GM21515 (cell line): ENCODE data around the gene KCNK10.
"Not testable (repeated sequence)": the region's sequence is repeated elsewhere in the genome, so short reads cannot be mapped to it uniquely, and the experiment has no call there.

Source experiments
- ATAC-seq: cut with Tn5 transposase; IDR thresholded peaks from one replicate; pipeline ENCODE4 v1.9.1; 2021; ENCODE audit not compliant: unreplicated experiment

KCNK10 gene

GRCh38 chr14:88271205-88271604, 51.9 kb downstream of the KCNK10 start:
- ATAC-seq = no peak

- ATAC-seq = no peak
These were observed 52.3 kb downstream of the KCNK10 start for GRCh38 chr14:88270776-88271175.

- ATAC-seq = no peak
These were observed 53.2 kb downstream of the KCNK10 start for GRCh38 chr14:88269806-88270420.

- ATAC-seq = no peak
These were observed 56.6 kb downstream of the KCNK10 start for GRCh38 chr14:88266474-88266873.

- no peak for ATAC-seq
These were observed 59.0 kb downstream of the KCNK10 start for GRCh38 chr14:88264116-88264515.

- not testable (repeated sequence) for ATAC-seq
These were observed 61.8 kb downstream of the KCNK10 start for GRCh38 chr14:88261302-88261701.

GRCh38 chr14:88258021-88258420, 65.0 kb downstream of the KCNK10 start:
- no peak for ATAC-seq

GRCh38 chr14:88256997-88257950, 65.8 kb downstream of the KCNK10 start:
- no peak for ATAC-seq

- ATAC-seq = no peak
These were observed 67.3 kb downstream of the KCNK10 start for GRCh38 chr14:88255798-88256197.

GRCh38 chr14:88255196-88255595, 67.9 kb downstream of the KCNK10 start:
- ATAC-seq = no peak

- ATAC-seq = no peak
These were observed 70.6 kb downstream of the KCNK10 start for GRCh38 chr14:88252498-88252897.

GRCh38 chr14:88251650-88252049, 71.4 kb downstream of the KCNK10 start:
- ATAC-seq = no peak

- ATAC-seq = no peak
These were observed 73.8 kb downstream of the KCNK10 start for GRCh38 chr14:88249266-88249665.

- ATAC-seq = no peak
These were observed 74.5 kb downstream of the KCNK10 start for GRCh38 chr14:88248606-88249005.

- no peak for ATAC-seq
These were observed 75.8 kb downstream of the KCNK10 start for GRCh38 chr14:88247228-88247627.

- ATAC-seq = no peak
These were observed 77.7 kb downstream of the KCNK10 start for GRCh38 chr14:88245321-88245720.

- no peak for ATAC-seq
These were observed 79.1 kb downstream of the KCNK10 start for GRCh38 chr14:88243946-88244345.

GRCh38 chr14:88242446-88242845, 80.6 kb downstream of the KCNK10 start:
- no peak for ATAC-seq

GRCh38 chr14:88241810-88242209, 81.3 kb downstream of the KCNK10 start:
- no peak for ATAC-seq

GRCh38 chr14:88234442-88234841, 88.6 kb downstream of the KCNK10 start:
- ATAC-seq = no peak

GRCh38 chr14:88233915-88234314, 89.2 kb downstream of the KCNK10 start:
- no peak for ATAC-seq

GRCh38 chr14:88232771-88233170, 90.3 kb downstream of the KCNK10 start:
- no peak for ATAC-seq
